Skeletal muscle tissue (tissue), 4 donors: Measurements from ENCODE around the gene HOXC13. TPM values are rescaled to one million over a fixed set of nuclear protein-coding genes. Genes with fewer than 3 reads are reported as not detected.

Experiments used
- H3K27ac ChIP-seq: one replicate; pipeline ENCODE4 v1.7.0; 2013; ENCODE audit warnings: mild to moderate bottlenecking, low read depth, low read length, inconsistent platforms
- H3K27me3 ChIP-seq, 3 donors: one replicate each; pipeline ENCODE4 v1.7.0; 2013; ENCODE audit warnings: low read length in 3 of 3; ENCODE audit not compliant: control insufficient read depth in 3 of 3, insufficient read depth in 3 of 3
- H3K36me3 ChIP-seq, 3 donors: one replicate each; pipeline ENCODE4 v1.7.0; 2013; ENCODE audit warnings: low read length in 3 of 3; ENCODE audit not compliant: control insufficient read depth in 3 of 3, insufficient read depth in 3 of 3
- H3K4me1 ChIP-seq, 3 donors: one replicate each; pipeline ENCODE4 v1.7.0; 2013; ENCODE audit warnings: low read length in 3 of 3, mild to moderate bottlenecking in 3 of 3; ENCODE audit not compliant: control insufficient read depth in 3 of 3, insufficient read depth in 3 of 3
- H3K4me3 ChIP-seq, 3 donors: one replicate each; pipeline ENCODE4 v1.7.0; 2013; ENCODE audit warnings: low read length in 3 of 3
- H3K9ac ChIP-seq, 3 donors: one replicate each; pipeline ENCODE4 v1.7.0; 2013; ENCODE audit warnings: low read length in 3 of 3, mild to moderate bottlenecking in 3 of 3, moderate library complexity in 2 of 3, low read depth in 1 of 3
- H3K9me3 ChIP-seq, 3 donors: one replicate each; pipeline ENCODE4 v1.7.0; 2013; ENCODE audit warnings: low read length in 3 of 3; ENCODE audit not compliant: control insufficient read depth in 3 of 3
- total RNA-seq: library from RNA; depleted of rRNA; stranded (reverse); fragments of >200 nt; gene quantifications from one replicate; pipeline ENCODE4 v1.2.3, GENCODE V29; 2014
- donor health status: Osteomylitis.

Gene HOXC13
- total RNA-seq, 1 donor from 2014 or later = not detected

- peaks cover 71 to 90% (median 76%) of the 10 kb centered on the region in 3 donors for H3K27me3 ChIP-seq
Observed at GRCh38 chr12:53948650-53949593, 10.3 kb downstream of the HOXC13 start.

GRCh38 chr12:53949631-53950436, 11.2 kb downstream of the HOXC13 start:
- Histone ChIP-seq H3K27ac (no peak overlapping the region), H3K36me3 (no peaks in the 10 kb centered on the region), H3K9me3 (no peaks in the 10 kb centered on the region), H3K27me3 (peaks cover 68 to 90% (median 74%) of the 10 kb centered on the region in 3 donors), H3K4me1 (peaks cover 0 to 3% (median 1%) of the 10 kb centered on the region in 3 donors), H3K9ac (no peak overlapping the region), H3K4me3 (no peak overlapping the region)

More at GRCh38 chr12:53948650-53949593, 10.3 kb downstream of the HOXC13 start:
- Histone ChIP-seq H3K36me3 (no peaks in the 10 kb centered on the region), H3K4me3 (no peak overlapping the region), H3K27ac (no peak overlapping the region), H3K4me1 (peaks cover 0 to 3% (median 0%) of the 10 kb centered on the region in 3 donors), H3K9ac (no peak overlapping the region), H3K9me3 (no peaks in the 10 kb centered on the region)

- H3K36me3 ChIP-seq = no peaks in the 10 kb centered on the region
- no peak overlapping the region for H3K27ac ChIP-seq
- peaks cover 66 to 90% (median 74%) of the 10 kb centered on the region in 3 donors for H3K27me3 ChIP-seq
- H3K4me3 ChIP-seq = no peak overlapping the region
- H3K9me3 ChIP-seq = no peaks in the 10 kb centered on the region
- H3K9ac ChIP-seq = no peak overlapping the region
- peaks cover 0 to 3% (median 3%) of the 10 kb centered on the region in 3 donors for H3K4me1 ChIP-seq
Observed at GRCh38 chr12:53950437-53950773, 11.8 kb downstream of the HOXC13 start.

- no peaks in the 10 kb centered on the region for H3K36me3 ChIP-seq
- peaks cover 66 to 90% (median 74%) of the 10 kb centered on the region in 3 donors for H3K27me3 ChIP-seq
- no peak overlapping the region for H3K9ac ChIP-seq
- no peaks in the 10 kb centered on the region for H3K9me3 ChIP-seq
- peaks cover 0 to 3% (median 3%) of the 10 kb centered on the region in 3 donors for H3K4me1 ChIP-seq
- H3K27ac ChIP-seq = no peak overlapping the region
- H3K4me3 ChIP-seq = no peak overlapping the region
Observed at GRCh38 chr12:53950789-53951576, 12.4 kb downstream of the HOXC13 start.

GRCh38 chr12:53951577-53952334, 13.1 kb downstream of the HOXC13 start:
- no peaks in the 10 kb centered on the region for H3K36me3 ChIP-seq
- peaks cover 0 to 3% (median 3%) of the 10 kb centered on the region in 3 donors for H3K4me1 ChIP-seq
- peaks cover 72 to 92% (median 76%) of the 10 kb centered on the region in 3 donors for H3K27me3 ChIP-seq
- H3K9ac ChIP-seq = no peak overlapping the region
- no peak overlapping the region for H3K4me3 ChIP-seq
- H3K9me3 ChIP-seq = no peaks in the 10 kb centered on the region
- H3K27ac ChIP-seq = no peak overlapping the region

GRCh38 chr12:53952335-53952694, 13.7 kb downstream of the HOXC13 start:
- Histone ChIP-seq H3K27ac (no peak overlapping the region), H3K9ac (no peak overlapping the region), H3K4me3 (no peak overlapping the region), H3K36me3 (no peaks in the 10 kb centered on the region), H3K9me3 (no peaks in the 10 kb centered on the region), H3K4me1 (peaks cover 0 to 3% (median 3%) of the 10 kb centered on the region in 3 donors), H3K27me3 (peaks cover 78 to 94% (median 78%) of the 10 kb centered on the region in 3 donors)

- Histone ChIP-seq H3K9ac (no peak overlapping the region), H3K4me1 (peaks cover 0 to 3% (median 3%) of the 10 kb centered on the region in 3 donors), H3K4me3 (no peak overlapping the region), H3K27me3 (peaks cover 86 to 96% (median 86%) of the 10 kb centered on the region in 3 donors), H3K27ac (no peak overlapping the region), H3K9me3 (no peaks in the 10 kb centered on the region), H3K36me3 (no peaks in the 10 kb centered on the region)
Observed at GRCh38 chr12:53952871-53953734, 14.5 kb downstream of the HOXC13 start.

- H3K36me3 ChIP-seq = no peaks in the 10 kb centered on the region
- H3K27ac ChIP-seq = no peak overlapping the region
- no peak overlapping the region for H3K4me3 ChIP-seq
- H3K27me3 ChIP-seq = peaks cover 86 to 97% (median 93%) of the 10 kb centered on the region in 3 donors
- H3K9me3 ChIP-seq = no peaks in the 10 kb centered on the region
- no peak overlapping the region for H3K9ac ChIP-seq
- H3K4me1 ChIP-seq = peaks cover 0 to 3% (median 3%) of the 10 kb centered on the region in 3 donors
Observed at GRCh38 chr12:53953831-53954693, 15.4 kb downstream of the HOXC13 start.
